Pancreas (tissue), 10 donors: Measurements from ENCODE around the gene PCDHGA1. TPM values are rescaled to one million over a fixed set of nuclear protein-coding genes. Genes with fewer than 3 reads are reported as not detected.

ENCODE experiments used
- ATAC-seq, 4 donors: fragments of 200-7000 bp; cut with Tn5 transposase; one replicate each; pipeline versions ENCODE4 v1.8.0 to v1.9.1; 2020; ENCODE audit warnings: mild to moderate bottlenecking in 4 of 4, moderate library complexity in 4 of 4
- DNase-seq, 6 donors: peaks; one replicate each; pipeline ENCODE4 v3.0.0-alpha.2; 2020
- FAIRE-seq: peaks from 2 replicates; lab custom pipeline; 2012; peaks lifted over from hg19 to GRCh38; lab: Jason Lieb, UNC
- H3K27ac ChIP-seq, 4 donors: fragments of 200-600 bp; sonication (generic); 1 replicate in 3 of 4; 2 replicates in 1 of 4; pipeline versions ENCODE4 v1.5.0 to v1.8.0; 2020
- H3K27me3 ChIP-seq, 4 donors: fragments of 200-600 bp; one replicate each; pipeline ENCODE4 v1.8.0; 2021
- H3K36me3 ChIP-seq, 3 donors: fragments of 200-600 bp; sonication (generic) in 1 of 3; one replicate each; pipeline versions ENCODE4 v1.5.0 to v1.8.0; 2020 to 2021
- H3K4me1 ChIP-seq, 3 donors: fragments of 200-600 bp; one replicate each; pipeline ENCODE4 v1.8.0; 2021
- H3K4me3 ChIP-seq, 4 donors: fragments of 200-600 bp; sonication (generic) in 2 of 4; one replicate each; pipeline versions ENCODE4 v1.5.0 to v1.8.0; 2020 to 2021
- H3K9me3 ChIP-seq, 4 donors: fragments of 200-600 bp; one replicate each; pipeline ENCODE4 v1.8.0; 2021
- CTCF ChIP-seq, 4 donors: fragments of 200-600 bp; sonication (generic) in 3 of 4; IDR thresholded peaks; one replicate each; pipeline versions ENCODE4 v1.5.0 to v1.8.0; 2021; ENCODE audit warnings: antibody characterized with exemption in 4 of 4
- WGBS, 2 donors: extraction: QIAGEN DNeasy Blood & Tissue Kit; methylation state at CpG; one replicate each; pipeline ENCODE4 v1.1.7; 2013; 5-methylcytosine and 5-hydroxymethylcytosine counted together
- intact Hi-C, 3 donors: fragments of 100-400 bp; cut with DNase I; formaldehyde crosslinking; loops; one replicate each; pipeline versions ENCODE4 v1.11.1 to v1.14.2; 2022
- polyA plus RNA-seq, 2 donors: library from polyadenylated mRNA; stranded (reverse); fragments of 200-250 nt; gene quantifications; one replicate each; pipeline ENCODE4 v1.2.3, GENCODE V29; 2013
- total RNA-seq, 6 donors: library from RNA; stranded (reverse); fragmentation: NEBNext Ultra II Directional in 4 of 6; extraction: Animal tissue kit (Norgen Biotek cat#: 25700) in 4 of 6; gene quantifications; one replicate each; pipeline versions ENCODE4 v1.2.1 to v1.2.4, GENCODE V29; 2021 to 2023
- donor health status: healthy with polysubstance abuse.
- donor health status: DM: no; HTN: no; CAD: no; lungs with moderate emphysema.
- donor health status: DM: no; HTN: no; CAD: no.
- donor health status: control.
- donor health status: control.
- donor health status: Bipolar disorder and iron deficiency.
- donor health status: DM: yes; HTN: yes; CAD: no.
- donor health status: DM: no; HTN: no; CAD: no.
- donor health status: DM: no; HTN: no; CAD: no.
- donor health status: DM: yes; HTN: yes; CAD: no.

The PCDHGA1 gene
- total and polyA plus RNA-seq, 8 donors: 0.19 to 0.67 (median 0.32) TPM

GRCh38 chr5:141434006-141434405 lies 103.7 kb downstream of the PCDHGA1 start:
- no peaks in the 10 kb centered on the region for H3K27me3 ChIP-seq
- no peak for TF ChIP-seq CTCF (IDR thresholded peaks at IDR 0.05)
- 72 to 76% methylated on average over 2 of the region's 2 CpGs for WGBS, 2 donors
- FAIRE-seq (no peak), ATAC-seq (no peak), DNase-seq (no peak)
- intact Hi-C loops: no loop called here
- no peak overlapping the region for H3K27ac ChIP-seq
- no peaks in the 10 kb centered on the region for H3K36me3 ChIP-seq
- no peak overlapping the region for H3K4me3 ChIP-seq
- H3K4me1 ChIP-seq: no peaks in the 10 kb centered on the region
- H3K9me3 ChIP-seq: peaks cover 0 to 14% (median 0%) of the 10 kb centered on the region in 4 donors

GRCh38 chr5:141437221-141437620 lies 106.9 kb downstream of the PCDHGA1 start:
- H3K4me1 ChIP-seq: no peaks in the 10 kb centered on the region
- intact Hi-C loops: no loop called here
- WGBS, 2 donors: 89 to 90% methylated on average over 2 of the region's 2 CpGs
- FAIRE-seq (no peak), ATAC-seq (no peak), DNase-seq (no peak)
- no peaks in the 10 kb centered on the region for H3K27me3 ChIP-seq
- no peak for TF ChIP-seq CTCF (IDR thresholded peaks at IDR 0.05)
- no peak overlapping the region for H3K27ac ChIP-seq
- H3K36me3 ChIP-seq: no peaks in the 10 kb centered on the region
- no peak overlapping the region for H3K4me3 ChIP-seq
- no peaks in the 10 kb centered on the region for H3K9me3 ChIP-seq

- H3K36me3 ChIP-seq: no peaks in the 10 kb centered on the region
- no peak overlapping the region for H3K4me3 ChIP-seq
- H3K4me1 ChIP-seq: no peaks in the 10 kb centered on the region
- WGBS, 2 donors: 61 to 70% methylated on average over 10 of the region's 10 CpGs
- no peak for ATAC-seq
- no peak overlapping the region for H3K27ac ChIP-seq
- no peak for TF ChIP-seq CTCF (IDR thresholded peaks at IDR 0.05)
- no peak for FAIRE-seq
- no peak for DNase-seq
- H3K27me3 ChIP-seq: no peaks in the 10 kb centered on the region
- intact Hi-C loops: no loop called here
- H3K9me3 ChIP-seq: no peaks in the 10 kb centered on the region
Observed at GRCh38 chr5:141439411-141440141, 109.3 kb downstream of the PCDHGA1 start.

- Histone ChIP-seq H3K27me3 (no peaks in the 10 kb centered on the region), H3K27ac (no peak overlapping the region), H3K36me3 (no peaks in the 10 kb centered on the region), H3K4me3 (no peak overlapping the region), H3K9me3 (no peaks in the 10 kb centered on the region), H3K4me1 (no peaks in the 10 kb centered on the region)
- intact Hi-C loops: no loop called here
- ATAC-seq (no peak), FAIRE-seq (no peak), DNase-seq (no peak)
- 92 to 94% methylated on average over 9 of the region's 9 CpGs for WGBS, 2 donors
- TF ChIP-seq CTCF (IDR thresholded peaks at IDR 0.05): no peak
Observed at GRCh38 chr5:141440341-141440740, 110.0 kb downstream of the PCDHGA1 start.

- no peaks in the 10 kb centered on the region for H3K4me1 ChIP-seq
- intact Hi-C loops: no loop called here
- DNase-seq: peak in 1 of 6 donors; percentile 32
- no peak for ATAC-seq
- no peak overlapping the region for H3K4me3 ChIP-seq
- no peak for TF ChIP-seq CTCF (IDR thresholded peaks at IDR 0.05)
- H3K36me3 ChIP-seq: no peaks in the 10 kb centered on the region
- WGBS, 2 donors: 39 to 45% methylated on average over 50 of the region's 50 CpGs
- H3K27me3 ChIP-seq: no peaks in the 10 kb centered on the region
- no peaks in the 10 kb centered on the region for H3K9me3 ChIP-seq
- no peak overlapping the region for H3K27ac ChIP-seq
- no peak for FAIRE-seq
Observed at GRCh38 chr5:141441571-141442170, 111.4 kb downstream of the PCDHGA1 start.
